HEK293 (cell line): ENCODE measurements around the gene GARIN5B.

Experiments used
- KLF9 ChIP-seq: fragments of 450-650 bp; formaldehyde crosslinking; IDR thresholded peaks from 2 replicates; pipeline ENCODE4 v1.5.1; 2016; ENCODE audit warnings: missing biosample characterization, missing genetic modification characterization, low read depth
- SCRT1 ChIP-seq: fragments of 450-650 bp; formaldehyde crosslinking; IDR thresholded peaks from 2 replicates; pipeline ENCODE4 v1.5.1; 2016; ENCODE audit warnings: missing biosample characterization, missing genetic modification characterization, borderline replicate concordance
- YY1 ChIP-seq: fragments of 450-650 bp; formaldehyde crosslinking; IDR thresholded peaks from 2 replicates; pipeline ENCODE4 v1.5.1; 2018; ENCODE audit warnings: missing biosample characterization, missing genetic modification characterization
- ZNF140 ChIP-seq: fragments of 450-650 bp; formaldehyde crosslinking; IDR thresholded peaks from 2 replicates; pipeline ENCODE4 v1.5.1; 2016; ENCODE audit warnings: missing biosample characterization, missing genetic modification characterization
- ZNF555 ChIP-seq: fragments of 450-650 bp; formaldehyde crosslinking; conservative IDR thresholded peaks from 2 replicates; pipeline ENCODE4 v1.5.1; 2017; ENCODE audit warnings: missing biosample characterization, mild to moderate bottlenecking, missing genetic modification characterization, inconsistent platforms
- TF ChIP-seq, protein P1 (sequence below): fragments of 450-650 bp; formaldehyde crosslinking; IDR thresholded peaks from 2 replicates; pipeline ENCODE4 v1.5.1; 2016; ENCODE audit warnings: missing biosample characterization, missing genetic modification characterization
- TF ChIP-seq, protein P2 (sequence below): fragments of 450-650 bp; formaldehyde crosslinking; IDR thresholded peaks from 2 replicates; pipeline ENCODE4 v1.5.1; 2016; ENCODE audit warnings: missing biosample characterization, missing genetic modification characterization, low read depth

DNA sequence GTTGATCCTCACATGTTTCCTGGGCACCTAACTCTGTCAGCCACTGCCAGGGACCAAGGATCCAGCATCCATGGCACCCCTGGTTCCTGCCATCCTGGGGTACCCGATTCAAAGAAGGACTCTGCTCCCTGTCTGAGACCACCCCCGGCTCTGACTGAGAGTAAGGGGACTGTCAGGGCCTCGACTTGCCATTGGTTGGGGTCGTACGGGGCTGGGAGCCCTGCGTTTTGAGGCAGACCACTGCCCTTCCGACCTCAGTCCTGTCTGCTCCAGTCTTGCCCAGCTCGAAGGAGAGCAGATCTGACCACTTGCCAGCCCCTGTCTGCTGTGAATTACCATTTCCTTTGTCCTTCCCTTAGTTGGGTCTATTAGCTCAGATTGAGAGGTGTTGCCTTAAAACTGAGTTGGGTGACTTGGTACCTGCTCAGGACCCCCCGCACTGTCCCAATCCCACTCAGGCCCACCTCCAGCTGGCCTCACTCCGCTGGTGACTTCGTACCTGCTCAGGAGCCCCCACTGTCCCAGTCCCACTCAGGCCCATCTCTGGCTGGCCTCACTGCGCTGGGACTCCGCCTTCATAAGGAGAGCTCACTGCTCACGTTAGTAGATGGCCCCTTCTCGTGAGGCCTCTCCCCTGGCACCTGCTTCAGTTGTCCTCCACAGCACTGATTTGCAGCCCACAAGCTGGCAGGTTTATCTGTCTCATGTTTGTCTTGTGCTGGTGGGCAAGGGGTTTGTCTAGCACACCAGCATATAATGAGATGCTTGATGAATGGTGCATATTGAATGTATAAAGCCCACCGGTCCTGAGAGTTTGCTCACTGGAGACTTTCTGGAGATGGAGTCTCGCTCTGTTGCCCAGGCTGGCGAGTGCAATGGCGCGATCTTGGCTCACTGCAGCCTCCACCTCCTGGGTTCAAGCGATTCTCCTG is 26.6 kb upstream of the GARIN5B start:
- TF ChIP-seq SCRT1 (no peak), KLF9 (tag by site-specific recombination) (no peak), ZNF140 (tag by site-specific recombination) (no peak), YY1 (tag by site-specific recombination) (no peak), ZNF555 (tag by site-specific recombination) (no peak)
- TF ChIP-seq, protein P1, sequence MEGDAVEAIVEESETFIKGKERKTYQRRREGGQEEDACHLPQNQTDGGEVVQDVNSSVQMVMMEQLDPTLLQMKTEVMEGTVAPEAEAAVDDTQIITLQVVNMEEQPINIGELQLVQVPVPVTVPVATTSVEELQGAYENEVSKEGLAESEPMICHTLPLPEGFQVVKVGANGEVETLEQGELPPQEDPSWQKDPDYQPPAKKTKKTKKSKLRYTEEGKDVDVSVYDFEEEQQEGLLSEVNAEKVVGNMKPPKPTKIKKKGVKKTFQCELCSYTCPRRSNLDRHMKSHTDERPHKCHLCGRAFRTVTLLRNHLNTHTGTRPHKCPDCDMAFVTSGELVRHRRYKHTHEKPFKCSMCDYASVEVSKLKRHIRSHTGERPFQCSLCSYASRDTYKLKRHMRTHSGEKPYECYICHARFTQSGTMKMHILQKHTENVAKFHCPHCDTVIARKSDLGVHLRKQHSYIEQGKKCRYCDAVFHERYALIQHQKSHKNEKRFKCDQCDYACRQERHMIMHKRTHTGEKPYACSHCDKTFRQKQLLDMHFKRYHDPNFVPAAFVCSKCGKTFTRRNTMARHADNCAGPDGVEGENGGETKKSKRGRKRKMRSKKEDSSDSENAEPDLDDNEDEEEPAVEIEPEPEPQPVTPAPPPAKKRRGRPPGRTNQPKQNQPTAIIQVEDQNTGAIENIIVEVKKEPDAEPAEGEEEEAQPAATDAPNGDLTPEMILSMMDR (tag by site-specific recombination): no peak
- TF ChIP-seq, protein P2, sequence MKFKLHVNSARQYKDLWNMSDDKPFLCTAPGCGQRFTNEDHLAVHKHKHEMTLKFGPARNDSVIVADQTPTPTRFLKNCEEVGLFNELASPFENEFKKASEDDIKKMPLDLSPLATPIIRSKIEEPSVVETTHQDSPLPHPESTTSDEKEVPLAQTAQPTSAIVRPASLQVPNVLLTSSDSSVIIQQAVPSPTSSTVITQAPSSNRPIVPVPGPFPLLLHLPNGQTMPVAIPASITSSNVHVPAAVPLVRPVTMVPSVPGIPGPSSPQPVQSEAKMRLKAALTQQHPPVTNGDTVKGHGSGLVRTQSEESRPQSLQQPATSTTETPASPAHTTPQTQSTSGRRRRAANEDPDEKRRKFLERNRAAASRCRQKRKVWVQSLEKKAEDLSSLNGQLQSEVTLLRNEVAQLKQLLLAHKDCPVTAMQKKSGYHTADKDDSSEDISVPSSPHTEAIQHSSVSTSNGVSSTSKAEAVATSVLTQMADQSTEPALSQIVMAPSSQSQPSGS (tag by site-specific recombination): no peak
